HG03108 (cell line): ENCODE results near the gene EIF2S1.
"Not testable (repeated sequence)": the region's sequence is repeated elsewhere in the genome, so short reads cannot be mapped to it uniquely, and the experiment has no call there.

Source experiments
- ATAC-seq: cut with Tn5 transposase; IDR thresholded peaks from one replicate; pipeline ENCODE4 v1.9.1; 2021; ENCODE audit warnings: moderate library complexity; ENCODE audit not compliant: unreplicated experiment

EIF2S1 gene

GRCh38 chr14:67410313-67410712, 50.2 kb downstream of the EIF2S1 start:
- no peak for ATAC-seq

DNA sequence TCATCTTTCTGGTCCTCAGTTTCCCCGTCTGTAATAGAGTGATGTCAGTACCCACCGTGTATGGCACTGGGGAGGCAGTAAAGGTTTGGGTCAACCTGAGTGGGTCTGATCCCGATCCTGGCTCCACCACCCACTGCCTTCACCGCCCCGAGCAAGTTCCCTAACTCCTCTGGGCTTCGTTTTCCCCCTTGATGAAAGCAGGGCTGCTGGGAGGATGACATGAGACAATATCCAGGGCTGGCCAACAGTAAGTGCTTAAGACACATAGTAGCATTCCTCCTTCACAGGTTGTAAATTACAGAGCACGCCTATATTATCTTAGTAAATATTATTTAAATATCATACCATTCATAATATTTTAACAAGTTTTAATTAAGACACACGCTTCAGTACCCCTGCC, 51.2 kb downstream of the EIF2S1 start:
- no peak for ATAC-seq

DNA sequence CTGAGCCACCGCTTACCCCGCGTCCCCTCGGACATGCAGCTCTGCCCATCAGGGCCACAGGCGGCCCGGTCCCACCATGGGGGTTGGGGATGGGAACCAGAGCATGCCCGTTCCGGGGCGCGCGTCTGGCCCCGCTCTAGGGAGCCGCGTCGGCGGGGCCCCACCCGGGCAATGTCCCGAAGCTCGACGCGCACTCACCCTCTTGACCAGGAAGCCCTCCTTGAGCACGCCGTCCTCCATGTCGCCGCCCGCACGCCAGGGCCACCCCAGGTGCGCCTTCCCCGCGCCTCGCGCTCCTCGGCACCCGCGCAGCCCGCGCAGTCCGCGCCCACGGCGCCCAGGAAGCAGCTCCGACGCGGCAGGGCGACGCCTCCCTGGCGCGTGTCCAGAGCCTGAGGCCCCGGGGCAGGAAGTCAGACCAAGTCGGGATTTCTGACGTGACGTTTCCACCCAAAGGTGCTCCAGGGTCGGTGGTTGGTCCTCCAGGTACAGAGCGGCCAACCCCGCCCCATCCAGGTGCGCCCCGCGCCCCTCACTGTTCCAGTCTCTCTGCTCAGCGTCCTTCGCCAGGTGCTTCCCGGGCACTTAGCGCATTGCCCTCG, 51.8 kb downstream of the EIF2S1 start, which contains the start of gene PLEK2:
PLEK2 (minus strand) TSS at position 346 of the 602 bp plus-strand sequence; CDS start at position 240, 106 bp downstream.
- ATAC-seq, result no peak

- ATAC-seq, result no peak
Measured at GRCh38 chr14:67413806-67414769, 54.0 kb downstream of the EIF2S1 start.

DNA sequence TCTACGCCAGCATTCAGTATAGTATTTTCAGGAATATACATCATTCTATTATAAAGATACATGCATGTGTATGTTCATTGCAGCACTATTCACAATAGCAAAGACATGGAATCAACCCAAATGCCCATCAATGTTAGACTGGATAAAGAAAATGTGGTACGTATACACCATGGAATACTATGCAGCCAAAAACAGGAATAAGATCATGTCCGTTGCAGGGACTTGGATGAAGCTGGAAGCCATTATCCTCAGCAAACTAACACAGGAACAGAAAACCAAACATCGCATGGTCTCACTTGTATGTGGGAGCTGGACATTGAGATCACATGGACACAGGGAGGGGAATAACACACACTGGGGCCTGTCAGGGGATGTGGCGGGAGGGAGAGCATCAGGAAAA, 55.5 kb downstream of the EIF2S1 start:
- ATAC-seq, result not testable (repeated sequence)

- ATAC-seq, result no peak
Measured at GRCh38 chr14:67416085-67416484, 56.0 kb downstream of the EIF2S1 start.

DNA sequence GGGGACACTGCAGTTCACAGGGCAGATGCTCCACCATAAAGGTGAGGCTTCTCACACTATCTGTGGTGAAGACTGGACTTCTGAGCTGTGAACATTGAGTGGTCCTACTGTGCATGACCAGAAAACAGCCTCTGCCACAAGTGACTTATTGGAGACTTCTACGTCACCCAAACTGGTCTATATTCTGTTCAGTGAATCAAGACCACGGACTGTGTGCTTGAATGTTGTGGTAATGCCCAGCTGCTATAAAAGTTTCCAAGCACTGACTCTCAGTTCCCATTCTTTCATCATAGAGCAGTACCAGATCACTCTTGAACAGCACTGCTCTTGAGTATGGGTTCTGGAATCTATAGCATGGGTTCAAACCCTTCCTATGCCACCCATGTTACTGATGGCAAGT, 56.7 kb downstream of the EIF2S1 start:
- no peak for ATAC-seq

DNA sequence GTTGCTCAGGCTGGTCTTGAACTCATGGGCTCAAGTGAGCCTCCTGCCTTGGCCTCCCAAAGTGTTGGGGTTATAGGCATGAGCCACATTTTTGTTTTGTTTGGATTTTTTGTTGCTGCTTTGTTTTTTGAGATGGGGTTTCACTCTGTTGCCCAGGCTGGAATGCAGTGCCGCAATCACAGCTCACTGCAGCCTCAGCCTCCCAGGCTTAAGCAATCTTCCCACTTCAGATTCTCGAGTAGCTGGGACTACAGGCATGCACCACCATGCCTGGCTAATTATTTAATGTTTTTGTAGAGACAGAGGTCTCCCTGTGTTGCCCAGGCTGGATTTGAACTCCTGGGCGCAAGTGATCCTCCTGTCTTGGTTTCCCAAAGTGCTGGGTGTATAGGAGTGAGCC, 57.5 kb downstream of the EIF2S1 start:
- ATAC-seq, result no peak

DNA sequence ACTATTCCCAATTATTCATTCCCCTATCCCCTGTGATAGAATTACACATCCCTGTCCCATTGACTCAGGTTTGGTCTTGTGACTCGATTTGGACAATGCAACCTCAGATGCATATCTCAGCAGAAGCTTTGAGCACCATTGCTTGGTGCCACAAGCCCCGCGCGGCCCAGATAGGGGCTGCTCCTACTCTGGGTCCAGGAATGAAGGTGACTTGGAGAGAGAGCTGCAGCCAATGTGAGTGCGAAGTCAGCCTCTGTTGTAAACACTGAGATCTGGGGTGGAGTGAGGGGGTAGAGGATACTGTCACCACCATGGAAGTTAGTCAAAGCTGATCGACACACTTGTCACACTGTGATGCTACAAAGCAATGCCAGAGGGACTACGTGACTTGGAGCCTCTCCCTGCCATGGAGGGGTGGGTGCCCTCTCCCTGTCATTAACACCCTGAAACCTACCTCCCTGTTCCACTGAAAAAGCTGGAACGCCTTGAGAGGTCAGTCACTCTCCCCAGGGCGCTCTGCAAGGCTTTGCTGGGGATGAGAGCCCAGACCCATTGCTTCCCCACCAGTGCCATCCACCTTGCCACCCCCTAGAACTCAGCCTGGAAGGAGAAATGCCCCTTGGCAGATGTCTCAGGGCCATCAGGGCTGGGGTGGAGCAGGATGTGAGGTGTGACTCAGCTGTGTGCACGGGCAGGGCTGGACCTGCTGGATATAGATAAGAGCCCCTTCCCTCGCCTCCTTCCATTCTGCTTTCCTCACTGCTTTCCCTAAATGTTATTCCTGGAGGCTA, 58.5 kb downstream of the EIF2S1 start:
- ATAC-seq, result no peak

DNA sequence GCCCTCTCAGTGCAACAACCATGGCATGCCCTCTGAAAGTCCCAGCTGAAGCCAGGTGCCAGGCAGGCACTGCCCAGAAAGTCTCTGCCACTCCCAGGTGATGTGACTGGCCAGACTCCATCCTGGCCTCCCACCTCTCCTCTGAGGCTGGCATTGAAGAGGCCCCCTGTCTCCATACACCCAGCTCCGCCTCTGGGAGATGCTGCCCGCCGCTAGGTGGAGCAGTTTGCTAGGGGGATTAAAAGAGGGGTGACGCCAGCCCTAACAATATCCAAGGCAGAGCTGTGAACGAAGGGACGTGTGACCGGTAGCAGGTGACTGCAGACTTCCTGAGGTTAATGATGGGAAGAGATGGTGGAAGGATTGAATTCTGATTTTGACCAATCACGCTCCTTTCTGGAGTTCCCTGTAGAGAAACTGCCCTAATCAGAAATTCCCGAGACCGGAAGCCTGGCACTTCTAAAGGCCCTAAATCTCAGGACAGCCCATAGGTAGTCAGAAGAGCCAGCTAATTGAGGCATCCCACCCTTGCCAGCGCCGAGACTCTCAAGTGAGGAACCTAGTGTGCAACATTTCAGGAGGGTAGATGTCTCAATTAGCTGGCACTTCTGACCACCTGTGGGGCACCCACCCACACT, 60.1 kb downstream of the EIF2S1 start:
- ATAC-seq, result no peak

GRCh38 chr14:67421356-67422224, 61.5 kb downstream of the EIF2S1 start:
- no peak for ATAC-seq

GRCh38 chr14:67423424-67423823, 63.3 kb downstream of the EIF2S1 start:
- ATAC-seq, result no peak

- ATAC-seq, result no peak
Measured at GRCh38 chr14:67424539-67424938, 64.4 kb downstream of the EIF2S1 start.

DNA sequence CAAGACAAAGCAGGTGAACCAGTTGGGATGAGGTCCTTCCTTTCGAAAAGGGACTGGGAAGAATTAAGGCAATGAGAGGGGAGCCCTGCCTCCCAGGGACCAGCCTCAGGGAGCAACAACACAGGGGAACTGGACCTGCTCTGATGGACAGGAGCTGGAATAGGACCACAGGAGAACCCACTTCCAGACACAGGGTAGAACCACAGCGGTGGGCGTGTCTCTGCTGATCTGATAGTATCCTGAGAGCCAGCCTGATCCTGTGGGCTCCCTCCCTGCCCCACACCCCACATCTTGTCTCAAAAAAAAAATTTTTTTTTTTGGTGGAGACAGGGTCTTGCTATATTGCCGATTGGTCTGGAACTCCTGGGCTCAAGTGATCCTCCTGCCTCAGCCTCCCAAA, 65.5 kb downstream of the EIF2S1 start:
- ATAC-seq, result no peak

GRCh38 chr14:67426161-67426560, 66.0 kb downstream of the EIF2S1 start:
- no peak for ATAC-seq

GRCh38 chr14:67426983-67427606, 67.0 kb downstream of the EIF2S1 start:
- ATAC-seq, result no peak

DNA sequence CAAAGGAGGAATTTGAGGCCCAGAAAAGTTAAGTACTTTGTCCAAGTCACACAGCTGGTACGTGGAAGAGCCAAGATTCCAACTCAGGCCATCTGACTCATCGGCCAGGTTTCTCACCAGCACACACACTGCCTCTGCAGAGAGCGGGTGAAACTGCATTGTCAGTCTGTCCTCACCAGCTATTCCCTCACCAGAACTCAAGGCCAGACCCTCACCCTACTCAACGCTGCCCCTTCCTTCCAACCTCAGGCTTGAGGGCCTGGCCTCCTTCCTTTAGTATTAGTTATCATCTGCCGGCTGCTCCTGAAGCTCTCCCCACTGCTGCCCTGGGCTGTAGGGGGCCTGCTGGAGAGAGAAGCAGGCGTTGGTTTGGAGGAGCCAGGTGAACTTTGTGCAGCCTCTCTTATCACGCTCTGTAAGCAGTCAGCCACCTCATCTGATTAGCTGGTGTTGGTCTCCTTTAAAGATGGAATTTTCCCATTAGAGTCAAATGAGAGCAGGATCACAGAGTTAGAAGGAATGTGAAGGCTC, 68.4 kb downstream of the EIF2S1 start:
- ATAC-seq, result no peak

DNA sequence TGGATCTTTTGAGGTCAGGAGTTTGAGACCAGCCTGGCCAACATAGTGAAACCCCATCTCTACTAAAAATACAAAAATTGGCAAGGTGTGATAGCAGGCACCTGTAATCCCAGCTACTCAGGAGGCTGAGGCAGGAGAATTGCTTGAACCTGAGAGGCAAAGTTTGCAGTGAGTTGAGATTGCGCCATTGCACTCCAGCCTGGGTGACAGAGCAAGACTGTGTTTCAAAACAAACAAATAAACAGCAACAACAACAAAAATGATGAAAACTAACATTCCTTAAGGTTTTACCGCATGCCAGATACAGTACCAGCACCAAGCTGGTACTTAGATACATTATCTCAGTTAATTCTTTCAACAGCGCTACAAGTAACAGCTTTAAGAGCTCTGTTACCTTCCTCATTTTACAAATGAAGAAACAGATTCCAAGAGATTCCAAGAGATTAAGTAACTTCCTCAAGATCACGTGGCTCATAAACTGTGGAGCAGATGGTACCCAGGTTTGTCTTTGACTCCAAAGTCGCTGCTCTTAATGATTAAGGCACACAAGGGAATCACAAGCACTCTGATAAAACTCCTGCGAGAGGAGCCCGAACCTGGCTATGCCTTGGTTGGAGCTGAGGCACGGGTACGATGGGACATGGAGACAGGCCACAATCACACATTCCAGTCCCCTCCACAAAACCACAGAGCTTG, 69.5 kb downstream of the EIF2S1 start:
- ATAC-seq, result no peak
